Stimulated activated naive CD4-positive, alpha-beta T cell (primary cell): ENCODE data around the gene CPT2.
"Not testable (repeated sequence)": the region's sequence is repeated elsewhere in the genome, so short reads cannot be mapped to it uniquely, and the experiment has no call there.

Experiments used
- DNase-seq, 6 experiments: peaks; one replicate each; lab custom pipeline; 2025; lab: John Stamatoyannopoulos, UW

The CPT2 gene

DNA sequence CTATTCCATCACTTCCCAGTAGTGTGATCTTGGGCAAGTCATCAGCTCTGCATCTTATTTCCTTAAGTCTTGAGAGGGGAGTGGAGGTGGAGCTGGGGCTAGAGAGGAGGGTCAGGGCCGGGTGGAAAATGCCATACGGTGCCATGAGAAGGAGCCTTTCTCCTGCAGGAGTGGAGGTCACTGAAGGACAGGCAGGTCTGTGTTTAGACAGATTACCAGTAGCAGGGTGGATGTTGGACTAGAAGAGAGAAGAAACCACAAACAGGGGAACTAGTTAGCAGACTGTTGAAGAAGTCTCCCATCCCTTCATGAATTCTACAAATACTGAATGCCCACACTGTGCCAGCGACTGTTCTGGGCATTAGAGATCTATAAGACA lies 13.9 kb upstream of the CPT2 start:
- no peak for DNase-seq

DNA sequence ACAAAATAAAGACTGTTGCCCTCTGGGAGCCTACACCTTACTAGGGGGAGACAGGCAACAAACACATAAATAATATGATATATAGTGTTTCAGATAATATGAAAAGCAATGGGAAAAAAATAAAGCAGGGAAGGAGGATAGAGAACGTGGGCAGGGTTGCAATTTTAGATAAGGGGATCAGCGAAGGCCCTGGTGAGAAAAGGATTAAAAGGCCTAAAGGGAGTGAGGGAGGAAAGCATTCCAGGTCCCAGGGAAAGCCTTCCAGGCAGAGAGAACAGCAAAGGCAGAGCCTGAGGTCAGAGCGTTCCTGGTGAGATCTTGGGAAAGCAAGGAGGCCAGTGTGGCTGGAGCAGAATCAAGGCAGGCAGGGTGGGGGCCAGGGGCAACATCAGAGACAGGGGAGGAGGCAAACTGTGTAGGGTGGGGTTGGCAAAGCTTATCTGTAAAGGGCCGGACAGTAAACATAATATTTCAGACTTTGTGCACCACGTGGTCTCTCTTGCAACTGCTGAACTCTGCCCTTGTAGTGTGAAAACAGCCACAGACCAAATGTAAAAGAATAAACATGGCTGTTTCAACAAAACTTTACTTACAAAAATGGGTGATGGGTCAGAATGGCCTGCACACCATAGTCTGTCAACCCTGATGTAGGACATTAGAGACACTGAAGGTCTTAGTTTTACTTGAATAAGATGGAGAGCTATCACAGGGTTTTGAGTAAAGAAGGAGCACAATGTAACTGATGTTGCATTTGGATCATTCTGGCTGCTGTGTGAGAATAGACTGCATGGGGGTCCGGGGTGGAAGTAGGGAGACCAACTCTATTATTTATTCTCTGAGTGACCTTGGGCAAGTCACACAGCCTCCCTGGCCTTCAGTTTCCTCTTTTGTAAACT lies 13.3 kb upstream of the CPT2 start:
- DNase-seq = no peak

DNA sequence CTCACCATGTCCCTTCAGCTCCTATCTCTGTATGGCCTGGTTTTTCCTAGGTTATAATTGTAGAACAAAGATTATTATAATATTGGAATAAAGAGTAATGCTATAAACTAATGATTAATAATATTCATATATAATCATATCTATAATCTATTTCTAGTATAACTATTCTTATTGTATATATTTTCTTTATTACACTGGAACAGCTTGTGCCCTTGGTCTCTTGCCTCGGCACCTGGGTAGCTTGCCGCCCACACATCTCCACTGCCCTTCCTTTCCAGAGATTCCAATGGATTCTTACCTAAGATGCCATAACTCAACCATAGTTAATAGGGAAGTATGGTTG lies 10.7 kb upstream of the CPT2 start:
- DNase-seq = not testable (repeated sequence)

DNA sequence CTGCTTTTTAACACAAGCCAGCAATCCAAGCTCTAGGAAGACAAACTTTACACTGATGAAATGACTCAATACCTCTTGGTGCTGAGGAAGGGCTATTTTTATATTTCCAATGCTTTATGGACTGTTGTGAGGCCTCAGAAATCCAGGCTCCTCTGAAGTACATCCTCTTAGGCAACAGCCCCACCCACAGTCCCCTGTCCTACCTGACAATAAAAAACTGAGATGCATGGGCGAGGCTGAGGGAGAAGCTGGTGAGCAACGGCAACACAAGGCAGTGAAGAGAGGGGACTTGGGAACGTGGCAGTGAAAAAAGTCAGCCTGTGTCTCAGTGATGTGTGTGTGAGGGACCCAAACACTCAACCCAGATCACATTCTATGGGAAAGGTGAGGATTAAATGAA lies 10.1 kb upstream of the CPT2 start:
- no peak for DNase-seq

DNA sequence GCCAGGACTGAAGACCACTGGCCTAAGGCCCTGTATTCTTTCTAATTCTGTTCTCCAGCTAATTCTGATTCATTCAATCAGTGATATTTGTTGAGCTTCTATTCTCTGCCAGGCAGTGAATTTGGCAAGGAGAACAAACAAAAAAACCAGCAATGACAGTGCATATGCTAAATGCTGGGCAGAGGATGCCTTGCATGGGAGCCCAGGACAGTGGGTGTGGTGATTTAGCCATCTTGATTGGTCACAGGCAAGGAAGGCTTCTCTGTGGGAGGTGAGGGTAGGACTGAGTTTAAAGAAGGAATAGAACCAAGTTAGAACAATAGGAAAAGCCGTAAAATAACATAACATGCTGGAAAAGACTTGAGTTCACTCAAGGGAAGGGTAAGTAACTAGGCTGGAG lies 9.2 kb upstream of the CPT2 start:
- no peak for DNase-seq

DNA sequence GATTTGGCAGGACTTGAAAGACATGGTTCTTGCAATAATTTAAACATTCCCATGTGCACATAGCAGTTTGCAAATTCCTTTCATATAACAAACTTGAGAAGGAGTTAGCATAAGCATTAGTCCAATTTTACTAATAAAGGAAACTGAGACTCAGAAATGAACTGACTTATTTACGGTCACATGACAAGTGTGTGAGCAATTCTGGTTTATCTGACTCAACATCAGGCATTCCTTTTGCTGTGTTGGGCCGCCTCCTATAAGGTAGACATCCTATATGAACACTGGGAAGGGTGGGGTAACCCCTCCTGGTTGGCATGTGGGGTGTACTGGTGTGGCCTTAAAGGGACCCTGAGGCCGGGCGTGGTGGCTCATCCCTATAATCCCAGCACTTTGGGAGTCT lies 8.5 kb upstream of the CPT2 start:
- DNase-seq = no peak

DNA sequence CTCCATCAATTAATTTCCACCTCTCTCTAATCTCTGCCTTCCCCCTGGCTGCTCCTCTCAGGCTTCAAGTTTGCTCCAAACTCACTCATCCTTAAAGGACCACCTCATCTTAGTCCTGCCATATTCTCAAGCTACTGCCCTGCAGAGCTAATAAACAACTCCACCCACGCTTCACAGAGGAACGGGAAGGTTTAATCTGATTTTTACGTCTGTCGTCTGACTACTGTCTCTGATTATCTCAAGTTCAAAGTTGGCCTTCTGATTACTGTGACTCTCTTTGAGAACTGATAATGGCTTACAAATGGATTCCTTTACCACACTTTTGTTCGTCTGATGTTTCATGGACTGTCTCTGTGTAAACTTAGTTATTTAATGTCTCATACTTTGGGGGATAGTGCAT lies 7.6 kb upstream of the CPT2 start:
- no peak for DNase-seq

DNA sequence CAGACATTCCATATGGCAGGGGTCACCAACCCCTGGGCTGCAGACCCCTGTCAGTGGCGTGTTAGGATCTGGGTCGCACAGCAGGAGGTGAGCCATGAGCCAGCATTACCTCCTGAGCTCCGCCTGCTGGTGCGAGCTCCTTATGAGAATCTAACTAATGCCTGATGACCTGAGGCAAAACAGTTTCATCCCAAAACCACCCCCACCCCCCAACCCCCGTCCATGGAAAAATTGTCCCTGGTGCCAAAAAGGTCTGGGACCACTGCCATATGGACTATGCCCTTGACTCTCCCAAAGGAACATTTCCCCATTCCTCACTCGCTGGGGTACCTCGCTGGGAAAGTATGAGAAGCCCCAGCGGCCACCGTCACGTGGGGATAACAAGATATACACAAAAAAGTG lies 6.4 kb upstream of the CPT2 start:
- no peak for DNase-seq

DNA sequence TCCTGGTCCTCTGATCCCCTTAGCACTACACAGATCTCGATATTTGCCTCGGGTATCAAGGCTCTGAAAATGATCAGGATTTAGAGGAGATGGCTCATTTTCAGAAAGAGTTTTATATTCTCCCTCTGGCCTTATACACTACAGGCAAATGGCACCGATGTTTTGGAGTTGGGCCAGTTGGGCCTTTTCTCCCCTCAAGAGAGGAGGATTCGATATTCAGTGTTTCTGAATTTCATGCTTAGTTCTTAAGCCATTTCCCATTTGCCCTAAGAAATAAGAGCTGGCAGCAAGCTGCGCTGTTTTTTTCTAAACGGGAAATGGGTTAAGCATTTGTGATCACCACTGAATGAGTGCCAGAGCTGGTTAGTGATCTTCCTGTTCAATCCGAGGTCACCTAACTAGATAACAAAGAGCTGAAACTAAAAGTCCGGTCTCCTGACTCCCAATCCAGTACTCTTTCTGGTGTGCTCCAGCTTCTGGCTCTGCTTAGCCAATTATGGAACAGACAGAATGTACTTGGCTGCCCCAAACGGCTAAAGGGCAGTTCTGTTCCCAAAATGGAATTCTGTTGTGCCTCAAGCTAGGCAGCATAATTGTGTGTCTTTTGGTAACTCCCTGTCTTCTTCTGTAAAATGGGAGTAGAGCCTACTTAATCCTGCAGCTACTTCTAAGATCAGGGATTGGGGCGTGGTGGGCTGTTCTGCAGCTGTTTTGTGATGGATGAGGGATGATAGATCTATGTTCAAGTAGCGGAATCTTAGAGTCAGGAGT lies 1.2 kb upstream of the CPT2 start:
- no peak for DNase-seq

DNA sequence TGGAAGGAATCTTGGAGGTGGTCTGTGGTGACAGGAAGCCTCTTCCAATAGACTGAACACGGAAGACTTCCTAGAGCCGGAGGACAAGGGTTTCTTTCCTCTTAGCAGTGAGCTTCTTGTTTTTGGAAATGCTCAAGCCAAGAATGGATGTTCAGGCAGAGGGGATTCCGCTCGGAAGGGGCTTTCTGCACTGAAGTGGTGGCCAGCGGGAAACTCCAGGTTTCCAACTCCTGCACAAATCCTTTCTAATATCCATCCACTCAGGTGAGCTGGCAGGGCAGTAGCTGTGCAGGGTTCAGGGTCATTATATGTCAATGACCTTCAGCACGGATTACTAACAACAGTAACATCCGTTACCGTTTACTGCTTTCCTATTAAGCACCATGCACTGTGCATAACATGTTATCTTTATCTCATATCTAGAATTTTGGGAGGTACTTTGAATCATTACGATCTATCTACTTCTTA lies 573 bp upstream of the CPT2 start:
- DNase-seq = no peak

DNA sequence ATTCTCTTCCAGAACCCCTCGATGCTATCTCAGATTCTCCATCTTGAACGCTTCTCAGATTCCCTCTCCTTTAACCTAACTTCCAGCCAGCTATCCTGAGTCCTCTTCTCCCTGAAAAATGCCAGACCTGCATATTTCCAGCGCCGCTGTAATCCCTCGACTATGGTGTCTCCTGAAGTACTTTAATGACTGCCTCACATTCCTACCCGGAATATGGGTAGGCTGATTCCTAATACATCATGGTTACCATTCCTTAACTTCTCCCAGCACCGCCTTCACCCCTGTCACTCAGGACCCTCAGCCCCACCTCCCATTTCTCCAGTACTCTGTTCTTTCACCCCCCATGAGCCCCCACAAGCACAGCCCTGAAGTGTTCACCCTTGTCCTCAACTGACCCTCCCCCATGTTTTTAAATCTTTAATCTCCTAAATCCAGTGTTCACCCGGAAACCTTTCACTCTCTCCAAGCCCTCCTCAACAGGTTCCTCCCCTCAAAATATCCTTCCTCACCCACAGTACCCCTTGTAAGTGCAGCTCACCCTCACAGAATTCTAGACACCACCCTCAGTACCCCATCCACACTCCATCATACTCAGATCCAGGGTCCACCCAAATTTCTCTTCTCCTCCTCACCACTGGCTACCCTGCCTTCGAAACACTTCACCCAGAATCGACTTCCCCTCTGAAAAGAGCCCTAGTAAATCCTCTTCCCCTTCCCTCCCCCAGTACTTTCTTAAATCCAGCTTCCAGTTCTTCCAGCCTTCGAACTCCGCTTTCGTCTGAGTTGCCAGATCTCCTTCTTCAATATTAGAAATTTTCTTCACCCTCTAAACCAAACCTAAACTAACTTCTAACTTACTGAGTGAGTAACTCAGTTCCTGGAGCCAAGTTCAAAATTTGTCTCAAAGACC lies 922 bp downstream of the CPT2 start:
- DNase-seq = no peak

DNA sequence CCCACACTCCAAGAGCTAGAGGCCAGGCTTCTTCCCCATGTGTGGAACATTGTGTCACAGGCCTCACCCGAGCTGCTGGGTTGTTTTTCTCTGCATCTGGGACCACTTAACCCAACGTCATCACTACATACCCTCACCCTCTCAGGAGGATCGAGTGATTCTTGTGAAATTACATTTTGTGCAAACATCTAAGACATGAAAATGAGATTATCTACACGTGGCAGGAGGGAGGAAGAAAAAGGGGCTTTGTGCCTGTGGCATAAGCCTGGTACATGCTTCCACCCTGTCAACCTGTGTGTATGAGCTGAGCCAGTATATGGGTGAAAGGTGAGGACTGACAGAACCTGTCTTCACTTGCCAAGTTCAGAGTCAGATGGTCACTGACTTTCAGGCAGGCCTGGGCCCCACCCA lies 1.6 kb downstream of the CPT2 start:
- no peak for DNase-seq

DNA sequence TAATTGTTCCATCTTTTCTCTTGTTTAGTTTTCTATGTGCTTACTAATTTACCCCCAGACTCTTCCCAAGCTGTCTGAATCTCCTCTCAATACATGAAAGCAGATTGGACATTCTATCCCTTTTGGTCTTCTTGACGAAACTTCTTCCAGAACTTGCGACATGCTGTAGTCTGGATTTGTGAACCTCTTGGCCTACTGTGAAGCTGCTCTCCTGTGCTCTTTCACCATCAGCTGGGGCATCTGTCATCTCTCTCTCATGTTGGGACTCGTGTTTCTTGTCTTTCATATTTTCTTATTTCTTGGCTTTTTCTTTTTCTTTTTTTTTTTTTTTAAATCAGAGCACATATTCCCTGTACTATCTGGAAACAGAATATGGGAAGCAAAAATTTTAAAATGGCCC lies 6.8 kb downstream of the CPT2 start:
- no peak for DNase-seq

DNA sequence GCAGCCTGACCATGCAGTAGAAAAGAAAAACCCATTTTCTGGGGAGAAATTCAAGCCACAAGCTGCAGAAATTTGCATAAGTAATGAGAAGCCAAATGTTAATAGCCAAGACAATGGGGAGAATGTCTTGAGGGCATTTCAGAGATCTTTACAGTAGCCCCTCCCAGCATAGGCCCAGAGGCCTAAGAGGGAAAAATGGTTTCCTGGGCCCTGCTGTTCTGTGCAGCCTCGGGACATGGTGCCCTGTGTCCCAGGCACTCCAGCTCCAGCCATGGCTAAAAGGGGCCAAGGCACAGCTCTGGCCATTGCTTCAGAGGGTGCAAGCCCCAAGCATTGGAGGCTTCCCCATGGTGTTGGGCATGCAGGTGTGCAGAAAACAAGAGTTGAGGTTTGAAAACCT lies 8.9 kb downstream of the CPT2 start:
- not testable (repeated sequence) for DNase-seq

DNA sequence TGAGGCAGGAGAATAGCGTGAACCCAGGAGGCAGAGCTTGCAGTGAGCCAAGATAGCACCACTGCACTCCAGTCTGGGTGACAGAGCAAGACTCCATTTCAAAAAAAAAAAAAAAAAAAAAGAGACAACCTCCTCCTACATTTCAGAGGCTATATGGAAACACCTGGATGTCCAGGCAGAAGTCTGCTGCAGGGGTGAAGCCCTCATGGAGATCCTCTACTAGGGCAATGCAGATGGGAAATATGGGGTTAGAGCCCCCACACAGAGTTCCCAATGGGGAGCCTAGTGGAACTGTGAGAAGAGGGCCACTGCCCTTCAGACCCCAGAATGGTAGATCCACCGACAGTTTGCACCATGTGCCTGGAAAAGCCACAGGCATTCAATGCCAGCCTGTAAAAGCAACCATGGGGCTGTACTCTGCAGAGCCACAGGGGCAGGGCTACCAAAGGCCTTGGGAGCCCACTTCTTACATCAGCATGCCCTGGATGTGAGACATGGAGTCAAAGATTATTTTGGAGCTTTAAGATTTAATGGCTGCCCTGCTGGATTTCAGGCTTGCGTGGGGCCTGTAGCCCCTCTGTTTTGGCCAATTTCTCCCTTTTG lies 9.6 kb downstream of the CPT2 start:
- DNase-seq = not testable (repeated sequence)

DNA sequence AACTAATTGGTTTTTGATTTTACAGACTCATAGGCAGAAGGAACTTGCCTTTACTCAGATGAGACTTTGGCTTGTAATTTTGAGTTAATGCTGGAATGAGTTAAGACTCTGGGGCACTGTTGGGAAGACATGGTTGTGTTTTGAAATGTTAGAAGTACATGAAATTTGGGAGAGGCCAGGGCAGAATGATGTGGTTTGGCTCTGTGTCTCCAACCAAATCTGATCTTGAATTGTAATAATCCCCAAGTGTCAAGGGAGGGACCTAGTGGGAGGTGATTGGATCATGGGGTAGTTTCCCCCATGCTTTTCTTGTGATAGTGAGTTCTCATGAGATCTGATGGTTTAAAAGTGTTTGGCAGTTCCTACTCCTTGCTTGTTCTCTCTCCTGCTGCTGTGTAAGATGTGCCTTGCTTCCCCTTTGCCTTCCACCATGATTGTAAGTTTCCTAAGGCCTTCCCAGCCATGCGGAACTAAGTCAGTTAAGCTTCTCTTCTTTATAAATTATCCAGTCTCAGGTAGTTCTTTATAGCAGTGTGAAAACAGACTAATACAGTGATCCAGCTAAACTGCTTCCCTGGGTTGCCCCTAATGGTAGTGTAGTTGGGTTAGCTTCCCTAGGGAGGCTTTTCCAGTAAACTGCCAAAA lies 10.2 kb downstream of the CPT2 start:
- no peak for DNase-seq

DNA sequence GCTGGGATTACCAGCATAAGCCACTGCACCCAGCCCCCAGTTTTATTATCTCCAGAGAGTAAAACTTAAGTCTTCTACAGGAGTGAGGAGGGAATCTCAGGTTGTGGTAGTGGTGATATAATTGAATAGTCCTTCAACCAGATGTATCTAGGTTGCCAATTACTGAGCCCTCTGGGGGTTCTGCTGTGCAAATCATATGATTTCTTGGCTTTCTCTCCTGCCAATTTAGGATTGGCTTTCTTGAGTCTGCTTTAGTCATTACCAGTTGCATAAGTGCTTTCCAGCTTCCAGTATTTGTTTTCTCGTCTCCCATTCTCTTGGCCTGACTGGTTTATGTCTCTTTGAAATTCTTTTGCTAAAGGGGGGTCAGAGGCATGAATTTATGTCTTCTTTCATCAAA lies 11.1 kb downstream of the CPT2 start:
- DNase-seq = no peak

DNA sequence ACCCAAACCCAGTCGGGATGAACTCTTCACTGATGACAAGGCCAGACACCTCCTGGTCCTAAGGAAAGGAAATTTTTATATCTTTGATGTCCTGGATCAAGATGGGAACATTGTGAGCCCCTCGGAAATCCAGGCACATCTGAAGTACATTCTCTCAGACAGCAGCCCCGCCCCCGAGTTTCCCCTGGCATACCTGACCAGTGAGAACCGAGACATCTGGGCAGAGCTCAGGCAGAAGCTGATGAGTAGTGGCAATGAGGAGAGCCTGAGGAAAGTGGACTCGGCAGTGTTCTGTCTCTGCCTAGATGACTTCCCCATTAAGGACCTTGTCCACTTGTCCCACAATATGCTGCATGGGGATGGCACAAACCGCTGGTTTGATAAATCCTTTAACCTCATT lies 13.7 kb downstream of the CPT2 start:
- DNase-seq = no peak

DNA sequence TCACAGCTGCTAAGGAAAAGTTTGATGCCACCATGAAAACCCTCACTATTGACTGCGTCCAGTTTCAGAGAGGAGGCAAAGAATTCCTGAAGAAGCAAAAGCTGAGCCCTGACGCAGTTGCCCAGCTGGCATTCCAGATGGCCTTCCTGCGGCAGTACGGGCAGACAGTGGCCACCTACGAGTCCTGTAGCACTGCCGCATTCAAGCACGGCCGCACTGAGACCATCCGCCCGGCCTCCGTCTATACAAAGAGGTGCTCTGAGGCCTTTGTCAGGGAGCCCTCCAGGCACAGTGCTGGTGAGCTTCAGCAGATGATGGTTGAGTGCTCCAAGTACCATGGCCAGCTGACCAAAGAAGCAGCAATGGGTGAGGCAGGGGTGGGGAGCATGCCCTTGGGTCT lies 14.3 kb downstream of the CPT2 start:
- DNase-seq = no peak

DNA sequence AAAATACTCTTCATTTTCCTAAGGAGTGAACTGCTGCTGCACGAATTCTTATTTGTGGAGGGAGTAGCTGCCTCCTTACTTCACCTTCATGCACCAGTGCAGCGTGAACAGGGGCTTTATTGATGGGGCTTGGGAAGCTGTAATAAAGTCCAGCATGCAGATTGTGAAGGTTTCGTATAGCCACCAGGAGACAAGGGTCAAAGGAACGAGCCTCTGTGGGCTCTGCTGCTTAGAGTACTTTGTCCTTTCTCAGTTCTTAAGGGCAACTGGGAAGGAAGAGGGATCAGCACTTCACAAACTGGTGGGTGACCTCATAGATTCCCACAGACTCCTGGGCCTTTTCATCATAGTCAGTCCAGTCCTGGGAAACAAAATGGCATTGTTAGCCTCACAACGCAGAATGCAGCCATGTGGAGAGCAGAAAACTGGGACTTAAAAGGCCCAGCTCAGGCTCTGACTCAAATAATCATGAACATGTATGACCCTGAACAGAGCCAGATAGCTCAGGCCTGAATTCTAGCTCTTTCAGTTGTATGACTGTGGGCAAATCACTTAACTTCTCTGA lies 17.8 kb downstream of the CPT2 start:
- no peak for DNase-seq

DNA sequence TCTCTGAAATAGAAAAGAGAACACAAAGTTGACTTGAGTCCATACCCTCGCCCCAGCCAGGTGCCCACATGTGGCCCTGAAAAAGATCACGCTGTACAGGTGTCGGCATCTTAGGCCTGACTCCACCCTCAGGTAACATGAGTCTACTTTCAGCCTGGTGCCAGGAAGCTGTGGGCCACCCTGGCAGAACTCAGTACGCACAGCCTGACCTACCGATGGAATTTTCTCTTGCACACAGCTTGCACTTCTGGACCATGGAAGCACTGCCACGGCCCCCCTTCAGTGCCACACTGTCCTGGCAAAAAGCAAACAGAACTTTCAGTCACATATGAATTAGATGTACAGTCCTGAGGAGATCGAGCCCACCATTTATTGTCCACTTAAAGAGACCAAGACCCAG lies 21.6 kb downstream of the CPT2 start:
- DNase-seq = no peak
